Stimulated activated CD4-positive, alpha-beta T cell treated with anti-CD3 and anti-CD28 coated beads, Interleukin-12 subunit alpha, Interleukin-12 subunit beta, amount 100 ng/mL, for 4 hours (primary cell): ENCODE measurements around the gene RNF152.

Source experiments
- DNase-seq: peaks from one replicate; pipeline ENCODE4 v3.0.0-alpha.2; 2020

RNF152 gene

DNA sequence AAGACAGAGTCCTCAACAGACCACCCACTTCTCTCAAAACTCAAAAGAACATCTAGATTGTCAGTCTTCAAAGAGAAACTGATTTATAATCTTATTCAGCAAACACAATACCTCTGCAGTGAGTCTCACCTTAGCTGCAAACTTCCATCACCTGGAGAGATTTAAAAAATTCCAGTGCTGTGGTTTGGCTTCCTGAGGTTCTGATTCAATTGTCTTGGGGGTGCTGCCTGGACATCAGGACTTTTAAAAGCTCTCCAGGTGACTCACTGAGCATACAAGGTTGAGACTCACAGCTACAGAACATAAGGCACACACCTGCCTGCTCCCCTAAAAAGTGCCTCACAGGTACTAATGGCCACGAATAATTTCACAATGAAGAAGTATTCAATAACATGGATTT lies 40.3 kb downstream of the RNF152 start:
- no peak for DNase-seq

DNA sequence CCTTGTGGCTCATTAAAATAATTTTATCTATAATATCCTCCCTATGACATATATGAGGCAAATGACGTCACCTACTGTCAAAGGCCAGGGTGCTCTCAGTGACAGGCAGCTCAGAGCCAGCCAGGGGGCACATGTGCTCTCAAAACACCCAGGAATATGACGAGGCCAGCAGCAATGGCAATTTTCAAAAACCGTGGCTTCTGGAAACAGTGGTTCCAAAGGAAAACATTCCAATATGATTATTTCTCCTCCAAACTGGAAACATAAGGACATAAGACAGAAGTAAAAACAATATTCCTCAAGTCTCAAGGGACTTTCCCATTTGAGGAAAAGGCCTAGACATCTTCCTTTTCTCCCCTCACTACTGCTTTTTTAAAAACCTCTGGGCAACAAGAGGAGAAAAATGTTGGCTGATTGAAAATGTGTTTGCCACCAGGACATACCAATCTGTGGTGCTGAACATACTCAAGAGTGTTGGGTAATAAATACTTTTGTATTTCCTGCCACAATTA lies 40.8 kb downstream of the RNF152 start:
- DNase-seq, result no peak

DNA sequence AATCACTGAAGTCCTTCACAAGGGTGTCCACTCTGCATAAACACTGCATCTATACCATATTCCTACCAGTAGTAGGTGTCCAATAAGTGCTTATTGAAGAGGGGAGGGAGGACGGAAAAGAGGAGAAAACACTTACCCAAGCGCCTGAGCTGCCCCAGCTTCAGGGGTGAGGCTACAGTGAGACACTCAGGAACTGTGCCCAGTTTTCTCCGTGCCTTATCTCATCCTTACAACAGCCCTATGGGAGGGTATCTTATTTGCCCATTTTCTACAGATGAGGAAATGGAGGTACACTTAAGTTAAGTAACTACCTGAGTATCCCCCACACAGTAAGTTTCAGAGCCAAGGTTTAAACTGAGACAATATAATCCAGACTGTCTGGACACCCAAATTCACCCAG lies 41.5 kb downstream of the RNF152 start:
- DNase-seq, result no peak

DNA sequence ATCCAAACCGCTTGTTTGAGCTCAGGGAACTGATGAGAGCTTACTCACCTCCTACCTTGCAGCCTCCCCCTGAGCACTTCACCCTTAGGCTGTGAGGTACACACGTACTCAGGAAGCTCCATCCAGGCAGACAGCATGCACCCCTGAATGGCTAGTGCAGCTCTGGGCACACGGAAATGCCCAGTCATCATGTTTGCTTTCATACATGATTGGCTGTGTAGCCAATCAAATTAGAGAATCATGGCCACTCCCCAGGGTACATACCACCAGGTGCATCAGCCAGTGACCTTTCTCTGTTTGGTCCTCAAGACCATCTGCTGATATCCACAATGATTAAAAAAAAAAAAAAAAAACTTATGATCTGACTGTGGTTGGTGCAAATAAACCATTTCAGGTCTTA lies 42.1 kb downstream of the RNF152 start:
- DNase-seq, result no peak

DNA sequence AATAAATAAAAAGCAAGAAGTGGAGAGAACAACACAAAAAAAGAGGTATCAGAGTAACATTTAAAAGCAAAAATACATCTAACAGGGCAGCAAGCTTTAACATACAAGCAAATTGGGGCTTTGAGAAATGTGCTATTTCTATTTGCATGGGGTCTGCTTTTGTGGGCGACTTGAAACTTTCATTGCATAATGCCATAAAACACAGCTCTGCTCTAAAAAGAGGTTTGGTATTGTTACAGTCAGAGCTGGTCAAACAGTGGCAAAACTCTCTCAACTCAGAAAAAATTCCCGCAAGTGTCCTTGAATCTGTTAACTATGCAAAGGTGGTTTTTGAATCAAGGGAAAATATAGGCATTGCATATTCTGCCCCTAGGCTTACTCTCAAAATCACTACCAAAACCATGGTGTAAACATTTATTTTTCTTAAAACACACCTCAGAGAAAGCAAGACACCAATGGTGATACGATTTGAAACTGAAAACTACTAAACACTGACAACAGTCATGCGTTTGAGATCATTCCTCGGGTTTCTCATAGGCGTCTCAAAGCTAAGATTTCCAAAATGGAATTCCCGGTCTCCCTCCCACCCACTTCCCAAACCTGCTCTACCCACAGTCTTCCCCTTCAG lies 45.5 kb downstream of the RNF152 start:
- DNase-seq, result no peak

DNA sequence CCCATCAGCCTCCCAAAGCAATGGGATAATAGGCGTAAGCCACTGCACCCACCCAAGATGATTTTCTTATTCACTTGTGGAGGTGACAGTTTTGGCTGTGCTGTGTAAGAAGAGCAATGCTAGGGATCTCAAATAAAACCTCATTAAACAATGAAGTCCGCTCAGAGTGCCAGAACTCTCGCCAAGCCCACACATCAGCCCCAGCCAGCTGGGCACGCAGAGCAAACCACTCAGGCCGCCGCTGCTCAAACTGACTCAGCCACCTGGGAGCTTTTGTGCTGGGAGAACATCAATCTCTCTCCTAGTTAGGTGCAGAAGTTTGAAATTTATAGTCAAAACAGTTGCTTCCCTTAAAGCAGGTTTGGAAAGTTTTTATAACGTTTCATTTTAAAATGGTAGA lies 47.6 kb downstream of the RNF152 start:
- DNase-seq, result no peak

DNA sequence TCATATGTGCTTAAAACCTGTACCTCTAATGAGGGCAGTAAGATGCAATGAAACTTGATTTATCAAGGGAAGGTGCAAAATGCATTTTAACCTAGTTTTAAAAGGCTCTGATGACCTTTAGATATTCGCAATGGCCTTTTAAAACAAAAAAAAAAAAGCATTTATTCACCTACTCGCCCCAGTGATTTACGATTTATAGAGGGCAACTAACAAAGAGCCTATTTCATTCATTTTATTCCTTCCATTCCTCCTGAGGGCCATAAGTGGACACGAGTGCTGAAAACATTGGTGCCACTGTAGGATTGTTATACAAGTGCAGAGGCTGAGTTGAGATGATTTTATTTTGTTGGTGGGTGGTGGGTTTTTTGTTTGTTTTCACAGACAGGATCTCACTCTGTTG lies 48.1 kb downstream of the RNF152 start:
- DNase-seq, result no peak

DNA sequence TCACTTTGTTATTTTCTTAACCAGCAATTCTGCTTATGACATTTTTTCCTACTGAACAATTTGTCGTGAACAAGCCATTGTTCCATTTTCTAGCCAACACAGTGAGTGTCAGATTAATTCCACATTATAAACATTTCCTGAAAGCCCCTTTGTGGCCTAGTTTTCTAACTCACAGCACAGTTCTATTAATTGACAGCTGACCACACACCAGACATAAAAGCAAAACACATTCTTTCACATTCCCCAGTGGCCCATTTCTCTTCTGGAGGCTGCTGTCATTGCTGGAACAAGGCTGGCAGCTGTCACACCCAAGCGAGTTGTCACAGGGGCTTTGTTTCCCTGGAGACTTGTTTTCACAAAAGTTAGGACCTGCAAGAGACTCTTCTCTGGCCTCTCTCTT lies 50.7 kb downstream of the RNF152 start:
- no peak for DNase-seq

DNA sequence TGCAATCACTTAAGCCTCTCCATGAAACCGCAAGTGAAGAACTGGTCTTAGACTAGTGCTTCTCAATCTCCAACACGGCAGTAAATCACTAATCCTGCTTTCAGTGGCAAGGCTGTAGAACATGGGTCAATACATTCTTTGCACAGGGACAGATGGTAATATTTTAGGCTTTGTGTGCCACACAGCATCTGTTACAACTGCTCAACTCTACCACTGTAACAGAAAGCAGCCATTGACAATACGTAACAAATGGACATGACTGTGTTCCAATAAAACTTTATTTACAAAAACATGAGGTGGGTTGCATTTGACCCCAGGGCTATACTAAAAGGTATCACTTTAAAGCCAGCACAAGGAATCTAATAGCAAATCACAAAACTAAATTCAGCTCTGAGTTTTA lies 51.1 kb downstream of the RNF152 start:
- DNase-seq, result no peak

DNA sequence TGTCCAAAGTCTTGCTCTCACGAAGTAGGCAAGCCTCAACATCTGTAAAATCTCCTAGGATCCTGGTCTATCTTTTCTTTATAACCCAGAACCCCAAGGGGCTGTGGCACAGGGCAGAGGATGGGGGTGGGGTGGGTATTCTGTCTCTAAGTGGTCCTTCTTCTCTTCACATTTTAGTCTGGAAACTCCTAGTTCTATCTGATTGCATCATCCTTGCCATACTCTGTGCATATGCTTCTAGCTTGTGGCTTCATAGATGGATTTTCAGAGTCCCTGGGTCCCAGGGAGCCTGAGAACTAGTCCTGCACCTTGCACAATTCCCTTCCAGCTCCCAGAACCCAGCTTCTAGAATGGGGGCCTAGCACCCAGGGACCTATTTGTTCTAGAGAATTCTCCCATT lies 52.5 kb downstream of the RNF152 start:
- no peak for DNase-seq

DNA sequence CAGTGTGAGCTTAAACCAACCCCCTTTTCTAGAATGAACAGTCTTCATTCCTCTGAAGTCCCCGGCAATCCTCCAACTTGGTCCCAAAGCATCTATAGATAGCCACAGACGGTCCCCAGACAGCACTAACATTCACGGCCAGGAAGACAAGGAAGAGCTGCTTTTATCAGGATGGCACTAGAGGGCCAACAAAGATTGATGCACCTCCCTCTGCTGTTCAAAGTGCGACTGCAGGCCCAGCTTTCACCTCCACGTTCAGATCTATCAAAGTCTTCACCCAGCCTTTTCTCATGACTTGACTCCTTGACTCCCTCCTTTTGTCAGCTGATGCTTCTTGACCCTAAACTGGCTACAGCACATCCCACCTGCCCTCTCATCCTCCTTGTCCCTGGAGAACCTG lies 54.3 kb downstream of the RNF152 start:
- no peak for DNase-seq

DNA sequence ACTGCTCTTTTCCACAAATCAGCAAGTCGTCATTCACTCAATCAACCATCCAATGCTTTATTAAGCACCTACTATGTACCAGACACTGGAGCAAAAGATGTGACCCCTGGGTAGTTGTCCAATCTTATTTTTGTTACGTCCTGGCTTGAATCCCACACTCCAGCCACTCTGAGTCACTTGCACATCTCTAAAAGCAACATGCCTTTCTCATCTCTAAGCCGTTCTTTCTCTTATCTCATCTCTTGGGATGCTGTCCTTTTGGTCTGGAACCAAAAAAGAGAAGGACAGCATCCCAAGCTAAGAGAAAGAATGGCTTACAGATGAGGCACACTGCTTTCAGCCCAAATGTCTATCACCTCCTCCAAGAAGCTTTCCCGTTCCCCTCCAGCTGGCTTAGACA lies 58.8 kb downstream of the RNF152 start:
- DNase-seq, result no peak

DNA sequence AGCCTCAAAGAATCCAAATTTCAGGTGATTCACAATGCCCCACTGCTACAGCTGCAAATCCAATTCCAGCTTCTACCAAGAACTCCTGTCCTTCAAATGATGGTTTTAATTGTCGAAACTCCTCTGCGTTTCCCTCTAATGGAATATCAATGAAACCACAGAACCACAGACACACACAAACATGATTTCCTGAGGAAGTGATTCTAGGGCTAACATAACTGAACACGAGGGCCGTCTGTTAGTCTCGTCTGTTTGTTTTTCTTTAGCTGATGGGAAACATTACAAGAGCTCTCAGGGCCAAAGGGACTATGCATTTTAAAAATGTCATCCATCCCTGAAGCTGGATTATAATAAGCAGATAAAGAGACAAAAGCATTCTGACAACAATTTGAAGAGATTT lies 59.4 kb downstream of the RNF152 start:
- no peak for DNase-seq

DNA sequence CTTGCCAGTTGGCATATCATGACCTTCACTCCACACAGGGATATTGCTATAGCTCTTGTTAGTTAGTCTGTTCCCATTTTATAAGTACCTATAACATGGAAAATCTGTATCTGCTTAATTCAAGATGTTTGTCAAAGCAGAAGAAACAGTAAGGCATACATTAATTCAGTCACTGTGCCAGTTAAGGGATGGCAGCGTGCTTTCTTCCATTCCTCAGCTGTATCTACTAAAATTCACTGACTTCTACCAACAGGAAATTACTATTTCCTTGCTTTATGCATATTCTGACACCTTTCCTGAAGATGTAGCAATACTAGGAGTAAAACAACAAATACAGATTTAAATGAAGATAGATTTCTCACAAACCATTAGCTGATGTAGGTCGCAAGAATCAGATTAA lies 59.9 kb downstream of the RNF152 start:
- DNase-seq, result no peak

DNA sequence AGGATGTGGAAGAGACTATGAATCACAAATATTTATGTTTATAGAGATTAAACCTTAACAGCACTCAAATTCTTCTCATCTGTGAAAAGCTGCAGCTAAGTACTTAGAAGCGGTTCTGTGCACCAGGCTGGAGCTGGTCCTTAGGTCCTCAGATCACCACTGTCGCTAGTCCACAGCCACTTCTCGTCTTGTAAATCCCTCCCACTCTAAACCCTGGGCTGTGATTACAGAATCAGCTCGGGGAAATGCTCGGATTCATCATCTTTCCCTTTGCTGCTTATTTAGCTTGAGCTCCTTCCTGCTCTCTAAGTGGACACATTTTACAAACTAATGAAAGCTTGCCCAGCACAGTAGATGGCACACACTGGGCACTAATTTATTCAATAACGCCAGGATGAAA lies 61.7 kb downstream of the RNF152 start:
- DNase-seq, result no peak

DNA sequence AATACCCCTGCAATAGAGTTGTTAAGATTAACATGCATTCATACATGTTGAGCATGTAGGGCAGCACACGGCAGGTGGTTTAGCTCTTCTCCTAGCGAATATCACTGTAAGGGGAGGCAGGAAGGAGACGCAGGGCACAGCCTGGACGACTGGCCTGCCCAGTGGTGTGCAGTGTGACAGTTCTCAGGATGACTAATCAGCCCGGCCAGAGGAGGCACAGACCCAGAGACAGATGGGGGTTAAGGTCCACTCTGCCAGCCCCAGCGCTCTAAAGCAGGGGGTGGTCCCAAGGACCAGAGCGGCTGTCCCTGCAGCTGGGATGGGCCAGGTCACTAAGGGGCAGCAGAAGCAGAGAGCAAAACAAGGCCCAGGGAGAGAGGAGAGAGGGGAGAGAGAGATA lies 63.7 kb downstream of the RNF152 start:
- no peak for DNase-seq

DNA sequence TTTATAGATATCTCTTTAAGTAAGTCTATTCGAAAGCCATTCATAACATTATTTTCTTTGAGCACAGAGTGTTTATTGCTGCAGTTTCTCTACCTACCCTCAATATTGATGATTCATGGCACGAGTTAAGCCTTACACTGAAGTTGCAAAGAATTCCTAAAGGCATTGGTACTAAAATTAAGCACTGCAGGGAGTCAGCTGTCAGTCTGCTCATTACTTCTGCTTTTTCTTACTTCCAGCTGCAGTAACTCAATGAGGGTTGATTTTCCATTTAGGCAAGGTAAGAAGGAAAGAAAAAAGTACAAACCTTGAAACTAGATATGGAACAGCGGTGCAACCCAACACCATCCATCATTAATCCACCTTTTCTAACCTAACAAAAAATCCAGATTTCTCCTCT lies 65.2 kb downstream of the RNF152 start:
- no peak for DNase-seq

DNA sequence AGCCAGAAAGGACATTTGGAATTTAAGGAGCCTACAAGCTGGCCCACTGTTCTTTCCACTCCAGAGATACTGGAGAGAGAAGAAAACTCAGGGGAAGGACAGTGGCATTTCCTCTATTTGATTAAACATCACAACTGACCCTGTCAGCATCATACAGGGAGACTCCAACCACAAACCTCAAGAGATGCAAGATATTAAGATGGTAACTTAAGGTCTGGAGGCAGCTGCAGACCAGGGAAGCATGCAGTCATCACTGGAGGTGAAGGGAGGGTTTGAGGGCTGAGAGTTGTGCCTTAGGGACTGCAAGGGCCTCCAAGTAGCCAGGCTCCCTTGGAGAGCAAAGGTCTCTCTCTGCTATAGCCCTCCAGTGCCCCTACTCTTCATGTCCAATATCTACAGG lies 67.4 kb downstream of the RNF152 start:
- DNase-seq, result no peak

DNA sequence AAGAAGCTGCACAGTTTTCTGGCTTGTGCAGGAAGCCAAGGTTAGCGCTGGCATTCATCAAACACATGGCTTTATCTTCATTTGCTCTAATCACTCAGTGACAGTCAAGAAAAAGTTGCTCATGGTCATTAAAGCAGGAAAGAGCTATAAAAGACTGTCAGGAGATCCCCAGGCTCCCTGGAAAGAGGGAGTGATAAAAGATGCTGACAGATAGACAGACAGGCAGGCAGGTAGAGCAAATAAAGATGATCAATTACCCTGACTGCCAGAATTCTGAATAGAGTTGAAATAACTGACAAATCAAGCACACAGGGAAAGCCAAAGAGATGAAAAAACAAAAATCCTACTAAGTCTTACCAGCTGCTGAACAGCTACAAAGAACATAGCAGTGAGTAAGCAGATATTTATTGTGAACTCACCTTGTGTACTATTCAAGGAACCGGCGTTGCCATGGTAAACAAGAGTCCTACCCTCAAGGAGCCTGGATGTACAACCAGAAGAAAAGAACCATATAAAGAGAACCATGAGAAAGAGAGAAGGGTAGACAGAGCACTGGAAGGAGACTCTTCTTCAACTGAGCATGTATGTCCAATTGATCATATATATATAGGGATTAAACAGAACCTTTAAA lies 68.0 kb downstream of the RNF152 start:
- no peak for DNase-seq

DNA sequence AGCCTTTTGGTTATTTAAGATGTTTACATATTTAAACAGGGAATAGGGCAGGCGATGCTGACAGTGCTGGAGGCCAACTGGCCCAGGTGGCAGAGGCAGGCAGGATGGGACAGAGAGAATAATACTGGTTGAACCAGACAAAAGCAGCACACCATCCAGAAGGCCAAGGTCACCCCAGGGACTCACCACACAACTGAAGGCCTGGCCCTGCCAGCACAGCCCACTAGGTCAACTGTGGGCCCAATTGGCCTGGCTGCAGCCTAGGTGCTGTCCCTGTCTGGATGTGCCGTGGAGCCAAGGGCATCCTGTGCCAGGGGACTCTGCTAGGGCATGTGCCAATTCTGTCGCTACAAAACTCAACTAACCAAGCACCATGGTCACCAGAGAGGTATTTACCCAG lies 69.2 kb downstream of the RNF152 start:
- DNase-seq, result no peak

DNA sequence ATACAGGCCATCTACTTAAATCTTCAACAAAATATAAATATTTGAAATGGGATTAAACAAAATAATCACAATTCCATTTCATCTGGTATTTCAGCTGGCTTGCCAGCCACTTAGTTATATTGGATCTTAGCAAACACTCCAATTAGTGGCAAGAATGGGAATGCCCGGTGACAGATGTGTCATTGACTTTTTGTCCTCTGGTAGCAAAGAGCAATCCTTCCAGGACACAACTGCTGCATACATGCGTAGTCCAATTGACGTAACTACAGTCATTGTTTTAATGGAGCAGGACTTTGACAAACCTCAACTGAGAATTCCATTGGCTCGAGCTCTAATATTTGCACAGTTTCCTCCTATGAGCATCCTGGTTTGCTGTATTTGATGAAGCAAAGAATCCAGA lies 69.9 kb downstream of the RNF152 start:
- DNase-seq, result no peak

DNA sequence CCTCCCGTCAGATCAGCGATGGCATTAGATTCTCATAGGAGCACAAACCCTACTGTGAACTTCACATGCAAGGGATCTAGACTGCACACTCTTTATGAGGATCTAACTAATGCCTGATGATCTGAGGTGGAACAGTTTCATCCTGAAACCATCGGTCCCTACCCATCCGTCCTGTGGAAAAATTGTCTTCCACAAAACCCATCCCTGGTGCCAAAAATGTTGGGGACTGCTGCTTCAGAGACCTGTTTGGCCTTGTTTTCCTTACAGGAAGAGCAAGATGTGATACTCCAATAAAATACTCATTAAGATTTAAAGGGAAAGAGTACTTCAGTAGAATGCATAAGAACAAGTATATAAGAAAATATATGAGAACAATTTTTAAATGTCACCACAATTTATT lies 71.1 kb downstream of the RNF152 start:
- no peak for DNase-seq

DNA sequence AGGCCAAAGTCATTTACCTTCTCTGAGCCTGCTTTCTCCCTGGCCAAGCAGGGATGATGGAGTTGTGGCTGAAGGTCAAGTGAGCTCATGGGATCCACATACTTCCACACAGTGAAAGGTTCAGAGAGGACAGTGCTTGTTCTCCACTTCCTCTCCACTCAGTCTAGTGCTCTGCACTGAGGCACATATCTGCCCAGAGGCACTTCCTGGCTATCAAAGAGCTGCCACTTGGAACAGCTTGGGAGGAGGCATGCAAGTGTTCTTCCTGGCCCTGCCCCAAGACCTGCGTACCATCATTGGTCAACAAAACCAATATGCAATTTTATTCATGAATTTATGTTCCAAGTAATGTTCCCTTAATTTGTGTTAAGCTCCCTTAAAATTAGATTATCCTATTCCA lies 71.9 kb downstream of the RNF152 start:
- no peak for DNase-seq

DNA sequence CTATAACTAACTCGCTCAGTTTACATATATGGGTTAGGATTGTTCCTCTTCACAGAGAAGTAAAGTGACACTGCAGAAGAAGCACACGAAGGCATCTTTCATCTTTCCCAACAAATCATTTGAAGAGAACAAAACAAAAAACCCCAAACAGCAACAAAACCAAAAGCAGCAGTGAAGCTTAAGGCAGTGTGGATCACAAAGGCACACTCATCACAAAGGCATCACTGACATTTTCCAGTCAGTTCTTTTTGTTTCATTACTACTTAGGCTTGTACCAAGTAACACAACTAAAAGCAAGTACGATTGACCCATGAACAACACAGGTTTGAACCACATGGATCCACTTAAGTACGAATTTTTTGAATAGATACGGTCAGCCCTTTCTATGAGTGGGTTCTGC lies 75.7 kb downstream of the RNF152 start:
- DNase-seq, result no peak

DNA sequence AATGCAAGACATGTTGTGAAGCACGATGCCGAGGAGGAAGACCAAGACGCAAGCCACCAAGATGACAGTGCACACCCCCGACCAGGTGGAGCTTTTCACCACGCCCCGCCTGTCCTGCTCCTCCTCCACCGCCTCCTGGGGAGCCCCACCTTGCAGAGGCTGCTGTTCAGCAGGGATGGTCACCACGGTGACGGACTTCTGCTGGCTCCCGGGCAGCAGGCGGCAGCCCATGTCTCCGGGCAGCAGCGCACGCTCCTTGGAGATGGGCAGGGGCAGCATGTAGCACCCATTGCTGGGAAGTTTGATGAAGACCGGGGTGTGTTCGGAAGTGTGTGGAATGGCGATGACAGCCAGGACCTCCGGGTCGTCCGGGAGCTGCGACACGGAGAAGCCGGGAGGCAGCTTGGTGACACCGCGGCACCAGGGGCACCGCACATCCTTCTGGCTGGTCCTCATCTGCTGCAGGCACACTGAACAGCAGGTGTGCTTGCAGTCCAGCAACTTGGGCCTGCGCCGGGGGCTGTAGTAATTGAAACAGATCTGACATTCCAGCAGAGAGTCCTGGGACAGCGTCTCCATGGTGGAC lies 76.8 kb downstream of the RNF152 start:
- DNase-seq, result no peak
